ENCODE measurements around the gene CENATAC. TPM values are rescaled to one million over a fixed set of nuclear protein-coding genes. Genes with fewer than 3 reads are reported as not detected.

The CENATAC gene
- total and polyA plus RNA-seq, 9 of the 15 experiments (the other 6 are each of a cell fraction or from before 2014, with no cell fraction given): 2.4 to 25.5 (median 13.7) TPM

DNA sequence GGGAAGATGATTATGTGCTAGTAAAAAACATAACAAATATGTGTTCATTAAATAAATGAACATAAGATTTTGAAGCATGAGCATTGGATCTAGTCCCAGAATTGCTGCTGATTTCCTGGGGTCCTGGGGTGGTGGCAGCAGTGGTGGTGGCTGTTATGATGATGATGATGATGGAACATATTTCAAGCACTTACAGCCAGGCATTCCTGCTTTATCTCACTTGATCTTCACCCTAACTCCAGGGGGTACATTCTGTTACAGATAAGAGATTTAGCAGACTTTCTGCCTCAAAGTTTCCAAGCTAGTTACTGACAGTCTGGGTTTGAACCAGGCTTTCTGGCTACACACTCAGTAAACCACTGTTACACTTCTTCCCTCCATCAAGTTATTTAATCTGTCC is 25.8 kb downstream of the CENATAC start:
- intact Hi-C loops (cut with micrococcal nuclease): no loop called here
- no TSS peak for BruUV-seq (replicated peaks)
- Histone ChIP-seq H3K79me2 (ENCODE audit: control insufficient read depth, insufficient read depth, low read length) (peaks cover 61% of the 10 kb centered on the region), H3K27me3 (ENCODE audit: control insufficient read depth in 2 of 2, insufficient read depth in 2 of 2, low read length in 2 of 2) (no peaks in the 10 kb centered on the region), H3K4me2 (ENCODE audit: insufficient read depth, low read length) (no peak overlapping the region; the same call in 1 of the 2 replicates), H3K36me3 (ENCODE audit: control insufficient read depth, insufficient read depth, low read length) (peaks cover 89% of the 10 kb centered on the region), H3K27ac (ENCODE audit: extremely low read depth, low read depth, low read length) (no peak overlapping the region; the same call in 2 of the 3 replicates), H3K9me3 (replicated peaks; ENCODE audit: control insufficient read depth, insufficient read depth, low read depth, low read length) (no peaks in the 10 kb centered on the region), H3K9me1 (ENCODE audit: control insufficient read depth, insufficient read depth, low read length) (no peaks in the 10 kb centered on the region), H3K4me3 (no peak overlapping the region), H4K20me1 (replicated peaks; ENCODE audit: control insufficient read depth, insufficient read depth, low read length) (peaks cover 19% of the 10 kb centered on the region), H3K9ac (ENCODE audit: insufficient read depth in 1 of 2, low read depth in 2 of 2, low read length in 2 of 2) (no peak overlapping the region), H2AFZ (ENCODE audit: low read depth, low read length) (no peak overlapping the region), H3K4me1 (replicated peaks in 1 of 2; ENCODE audit: control insufficient read depth in 2 of 2, insufficient read depth in 2 of 2, low read length in 2 of 2) (peaks cover 37 to 42% of the 10 kb centered on the region in 2 experiments)
- TF ChIP-seq TEAD4 (IDR thresholded peaks at IDR 0.05; ENCODE audit: low read length): peak; percentile 12; the same call in 1 of the 2 replicates
- TF ChIP-seq TEAD4 (CRISPR knock-in tag; IDR thresholded peaks at IDR 0.05; ENCODE audit: borderline replicate concordance): no peak
- TF ChIP-seq NCOA1 (IDR thresholded peaks at IDR 0.05; ENCODE audit: low read depth): no peak
- TF ChIP-seq ZNF174 (CRISPR knock-in tag; IDR thresholded peaks at IDR 0.05): no peak
- 0 out of 4 replicates have a peak, but pooled peaks of 1 of the 2 experiments have one; percentile 20 for TF ChIP-seq RCOR1 (IDR thresholded peaks at IDR 0.05; ENCODE audit: borderline replicate concordance in 1 of 2, low read depth in 2 of 2, low read length in 2 of 2)
- FAIRE-seq: no peak
- in situ Hi-C loops (cut with MboI): no loop called here
- POLR2A ChIA-PET: interaction anchor here (0.6 to 5.2 kb wide), 8 partner anchors 9 to 71 kb away, joined by 3 to 33 read pairs (median 7); partner anchors contain the start of gene HYOU1
- CTCF ChIA-PET (ENCODE audit: low intra/inter-chr PET ratio): no interaction called here
- peak in 2 of 4 experiments; percentile 13 to 36 for DNase-seq (ENCODE audit: extremely low read depth in 1 of 4, low spot score in 3 of 4)
- no peak for ATAC-seq
